ENCODE data around the gene NIFK.
"Not testable (repeated sequence)": the region's sequence is repeated elsewhere in the genome, so short reads cannot be mapped to it uniquely, and the experiment has no call there.

Gene NIFK

DNA sequence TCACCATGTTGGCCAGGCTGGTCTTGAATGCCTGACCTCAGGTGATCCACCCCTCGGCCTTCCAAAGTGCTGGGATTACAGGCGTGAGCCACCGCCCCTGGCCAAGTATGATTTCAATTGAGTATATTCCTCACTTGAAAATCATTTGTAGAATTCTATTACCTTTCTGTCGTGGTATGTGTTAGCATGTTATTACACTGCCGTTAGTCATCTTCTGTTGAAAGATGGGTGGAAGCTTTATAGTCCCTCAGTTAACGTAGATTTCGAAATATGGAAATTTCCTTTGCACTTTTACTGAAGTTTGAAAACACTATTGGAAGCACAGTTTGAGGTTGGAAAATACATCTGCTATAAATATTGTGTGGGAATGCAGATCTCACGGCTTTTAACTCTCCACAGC lies 14.7 kb downstream of the NIFK start:
- no peak for DNase-seq (ENCODE audit: low spot score)
- TF ChIP-seq, protein P1, sequence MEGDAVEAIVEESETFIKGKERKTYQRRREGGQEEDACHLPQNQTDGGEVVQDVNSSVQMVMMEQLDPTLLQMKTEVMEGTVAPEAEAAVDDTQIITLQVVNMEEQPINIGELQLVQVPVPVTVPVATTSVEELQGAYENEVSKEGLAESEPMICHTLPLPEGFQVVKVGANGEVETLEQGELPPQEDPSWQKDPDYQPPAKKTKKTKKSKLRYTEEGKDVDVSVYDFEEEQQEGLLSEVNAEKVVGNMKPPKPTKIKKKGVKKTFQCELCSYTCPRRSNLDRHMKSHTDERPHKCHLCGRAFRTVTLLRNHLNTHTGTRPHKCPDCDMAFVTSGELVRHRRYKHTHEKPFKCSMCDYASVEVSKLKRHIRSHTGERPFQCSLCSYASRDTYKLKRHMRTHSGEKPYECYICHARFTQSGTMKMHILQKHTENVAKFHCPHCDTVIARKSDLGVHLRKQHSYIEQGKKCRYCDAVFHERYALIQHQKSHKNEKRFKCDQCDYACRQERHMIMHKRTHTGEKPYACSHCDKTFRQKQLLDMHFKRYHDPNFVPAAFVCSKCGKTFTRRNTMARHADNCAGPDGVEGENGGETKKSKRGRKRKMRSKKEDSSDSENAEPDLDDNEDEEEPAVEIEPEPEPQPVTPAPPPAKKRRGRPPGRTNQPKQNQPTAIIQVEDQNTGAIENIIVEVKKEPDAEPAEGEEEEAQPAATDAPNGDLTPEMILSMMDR (IDR thresholded peaks at IDR 0.05; ENCODE audit: borderline replicate concordance, control extremely low read depth, extremely low read depth, insufficient read depth, missing control alignments) = no peak
- in situ Hi-C loops (cut with MboI; ENCODE audit: low sequenced_read_pairs, unreplicated experiment) = loop anchor here (10.0 kb wide), 2 partner anchors 187 to 337 kb away; partner anchors contain the start of gene RNU4ATAC

- no peak for DNase-seq (ENCODE audit: low spot score)
- TF ChIP-seq, protein P1 (IDR thresholded peaks at IDR 0.05; ENCODE audit: borderline replicate concordance, control extremely low read depth, extremely low read depth, insufficient read depth, missing control alignments) = no peak
- in situ Hi-C loops (cut with MboI; ENCODE audit: low sequenced_read_pairs, unreplicated experiment) = no loop called here
Observed at GRCh38 chr2:121717529-121717928, 19.1 kb downstream of the NIFK start.

DNA sequence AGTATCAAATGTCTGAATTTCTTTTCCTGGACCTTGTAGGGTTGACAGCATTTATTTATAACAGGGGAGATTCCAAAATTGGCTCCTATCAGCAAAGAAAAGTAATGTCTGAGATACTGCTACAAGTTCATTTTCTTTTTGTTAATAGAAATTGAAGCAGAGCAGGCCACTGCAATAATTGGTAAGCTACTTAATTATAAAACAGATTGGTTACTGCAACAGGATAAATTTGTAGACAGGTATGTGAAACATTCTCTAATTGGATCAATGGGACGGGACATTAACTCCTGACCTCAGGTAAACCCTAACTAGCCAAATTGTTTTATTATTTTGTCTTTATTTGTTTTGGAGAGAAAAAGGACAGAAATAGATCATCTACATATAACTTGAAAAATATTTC lies 20.5 kb downstream of the NIFK start:
- in situ Hi-C loops (cut with MboI; ENCODE audit: low sequenced_read_pairs, unreplicated experiment) = no loop called here
- TF ChIP-seq, protein P1 (IDR thresholded peaks at IDR 0.05; ENCODE audit: borderline replicate concordance, control extremely low read depth, extremely low read depth, insufficient read depth, missing control alignments) = no peak
- DNase-seq (ENCODE audit: low spot score) = no peak

- in situ Hi-C loops (cut with MboI; ENCODE audit: low sequenced_read_pairs, unreplicated experiment); DNase-seq (ENCODE audit: low spot score): not testable (repeated sequence)
Observed at GRCh38 chr2:121711481-121711880, 25.2 kb downstream of the NIFK start.

GRCh38 chr2:121710470-121711170 lies 26.1 kb downstream of the NIFK start:
- TF ChIP-seq, protein P1 (IDR thresholded peaks at IDR 0.05; ENCODE audit: borderline replicate concordance, control extremely low read depth, extremely low read depth, insufficient read depth, missing control alignments) = no peak
- no peak for DNase-seq (ENCODE audit: low spot score)
- in situ Hi-C loops (cut with MboI; ENCODE audit: low sequenced_read_pairs, unreplicated experiment) = no loop called here

- TF ChIP-seq, protein P1 (IDR thresholded peaks at IDR 0.05; ENCODE audit: borderline replicate concordance, control extremely low read depth, extremely low read depth, insufficient read depth, missing control alignments) = no peak
- no peak for DNase-seq (ENCODE audit: low spot score)
- in situ Hi-C loops (cut with MboI; ENCODE audit: low sequenced_read_pairs, unreplicated experiment) = no loop called here
Observed at GRCh38 chr2:121709776-121710469, 26.8 kb downstream of the NIFK start.

DNA sequence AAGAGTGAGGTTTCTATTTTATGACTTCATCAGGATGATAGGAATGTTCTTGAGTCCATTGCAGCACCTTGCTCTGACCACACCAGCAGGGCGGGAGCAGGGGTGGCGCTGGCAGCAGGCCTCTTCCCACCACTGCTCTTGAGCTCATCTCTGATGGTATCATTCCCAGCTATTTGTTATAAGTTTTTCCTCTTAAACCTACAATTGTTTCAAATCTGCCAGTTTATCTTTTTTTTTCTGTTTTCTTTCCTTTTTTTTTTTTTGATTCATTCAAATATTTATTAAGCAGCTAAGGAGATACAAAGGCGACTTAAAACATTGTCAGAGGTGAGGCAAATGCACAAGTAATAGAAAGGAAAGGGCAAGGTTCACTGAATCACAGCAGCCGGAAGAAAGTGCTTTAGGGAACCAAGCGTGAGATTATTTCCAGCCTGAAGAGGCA lies 28.7 kb downstream of the NIFK start:
- TF ChIP-seq, protein P1 (IDR thresholded peaks at IDR 0.05; ENCODE audit: borderline replicate concordance, control extremely low read depth, extremely low read depth, insufficient read depth, missing control alignments) = no peak
- DNase-seq (ENCODE audit: low spot score) = no peak
- in situ Hi-C loops (cut with MboI; ENCODE audit: low sequenced_read_pairs, unreplicated experiment) = no loop called here
